Calu3 (cell line): ENCODE results near the gene TMEM132E. TPM values are rescaled to one million over a fixed set of nuclear protein-coding genes. Genes with fewer than 3 reads are reported as not detected.

ENCODE experiments used
- BruUV-seq: library from RNA; stranded (reverse); fragments of 400-500 nt; replicated peaks from 2 replicates; lab custom pipeline; 2021; lab: Mats Ljungman, UMichigan
- CTCF ChIA-PET: fragments of 300-600 bp; sonication (Branson Sonifier 250); formaldehyde crosslinking; loops from one replicate; lab custom pipeline; 2022; ENCODE audit warnings: antibody characterized with exemption; lab: Charles Lee
- DNase-seq: peaks from one replicate; pipeline ENCODE4 v3.0.0; 2022
- H3K27ac Mint-ChIP-seq: one replicate; pipeline ENCODE4 v1.8.0; 2022; ENCODE audit warnings: mixed read lengths; ENCODE audit not compliant: unreplicated experiment
- H3K27me3 Mint-ChIP-seq: one replicate; pipeline ENCODE4 v1.8.0; 2022; ENCODE audit warnings: mixed read lengths; ENCODE audit not compliant: unreplicated experiment
- H3K36me3 Mint-ChIP-seq: one replicate; pipeline ENCODE4 v1.8.0; 2022; ENCODE audit warnings: mild to moderate bottlenecking, moderate library complexity, mixed read lengths; ENCODE audit not compliant: insufficient read depth, unreplicated experiment
- H3K4me1 Mint-ChIP-seq: one replicate; pipeline ENCODE4 v1.8.0; 2022; ENCODE audit warnings: mild to moderate bottlenecking, low read depth, mixed read lengths; ENCODE audit not compliant: unreplicated experiment
- H3K4me3 Mint-ChIP-seq: one replicate; pipeline ENCODE4 v1.8.0; 2022; ENCODE audit warnings: mild to moderate bottlenecking, low read depth, moderate library complexity, mixed read lengths; ENCODE audit not compliant: unreplicated experiment
- H3K9me3 Mint-ChIP-seq: one replicate; pipeline ENCODE4 v1.8.0; 2022; ENCODE audit warnings: low read depth, mixed read lengths; ENCODE audit not compliant: unreplicated experiment
- CTCF ChIP-seq: fragments of 200-600 bp; IDR thresholded peaks from one replicate; pipeline ENCODE4 v1.8.0; 2022; ENCODE audit warnings: antibody characterized with exemption; ENCODE audit not compliant: unreplicated experiment
- intact Hi-C: fragments of 100-400 bp; cut with micrococcal nuclease; formaldehyde crosslinking; loops from one replicate; pipeline ENCODE4 v1.10.0; 2022; ENCODE audit not compliant: unreplicated experiment
- total RNA-seq: library from RNA; stranded (reverse); gene quantifications from 2 replicates; pipeline ENCODE4 v1.2.3, GENCODE V29; 2022

The TMEM132E gene
- total RNA-seq, 1 experiment from 2014 or later: 0.26 TPM

DNA sequence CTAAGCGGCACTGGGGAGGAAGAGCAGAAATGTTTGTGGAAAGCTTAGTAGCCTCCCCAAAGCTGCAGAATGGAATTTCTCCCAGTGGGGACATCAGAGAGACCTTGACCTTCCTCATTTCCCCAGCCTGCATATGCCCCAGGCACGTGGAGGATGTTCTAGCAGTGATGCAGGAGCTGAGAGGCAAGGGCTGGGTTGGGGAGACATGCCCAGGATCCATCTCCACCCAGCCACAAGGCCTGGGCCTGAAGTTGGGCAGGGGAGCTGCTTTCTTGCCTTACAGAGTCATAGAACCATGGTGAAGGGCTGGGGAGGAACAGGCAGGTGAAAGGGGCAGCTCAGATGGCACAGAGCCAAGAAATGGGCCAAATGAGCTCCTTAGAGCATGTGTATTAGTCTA, 104.0 kb downstream of the TMEM132E start:
- CTCF ChIA-PET: no interaction called here
- intact Hi-C loops: no loop called here
- DNase-seq: no peak
- peaks cover 22% of the 10 kb centered on the region for H3K27me3 Mint-ChIP-seq
- H3K4me1 Mint-ChIP-seq: peaks cover 9% of the 10 kb centered on the region
- H3K4me3 Mint-ChIP-seq: no peak overlapping the region
- H3K27ac Mint-ChIP-seq: no peak overlapping the region
- no peaks in the 10 kb centered on the region for H3K36me3 Mint-ChIP-seq
- H3K9me3 Mint-ChIP-seq: no peaks in the 10 kb centered on the region
- no TSS peak for BruUV-seq
- TF ChIP-seq CTCF: no peak

Other genes starting within 250 kb of the TMEM132E start
- gene CCL13, start 223.1 kb upstream of the TMEM132E start, total RNA-seq: not detected in 2 replicates
- not detected in 2 replicates for gene CCL1, start 216.3 kb upstream of the TMEM132E start, total RNA-seq